Esophagus squamous epithelium (tissue), 5 donors: Measurements from ENCODE around the gene CPT1A. TPM values are rescaled to one million over a fixed set of nuclear protein-coding genes. Genes with fewer than 3 reads are reported as not detected.

Source experiments
- DNase-seq: peaks from one replicate; lab custom pipeline; 2025; lab: John Stamatoyannopoulos, UW
- H3K27ac ChIP-seq, 4 donors: fragments of 200-600 bp; sonication (generic); one replicate each; pipeline ENCODE4 v1.5.1; 2016 to 2019; ENCODE audit warnings: mild to moderate bottlenecking in 1 of 4
- H3K27me3 ChIP-seq, 4 donors: fragments of 200-600 bp; sonication (generic); 1 replicate in 3 of 4; 2 replicates in 1 of 4; pipeline versions ENCODE4 v1.5.1 to v1.6.0; 2017 to 2021; ENCODE audit warnings: antibody characterized with exemption in 1 of 4
- H3K36me3 ChIP-seq, 3 donors: fragments of 200-600 bp; sonication (generic); one replicate each; pipeline ENCODE4 v1.5.1; 2016 to 2019
- H3K4me1 ChIP-seq, 3 donors: fragments of 200-600 bp; sonication (generic); one replicate each; pipeline ENCODE4 v1.5.1; 2017 to 2019
- H3K4me3 ChIP-seq, 4 donors: fragments of 200-600 bp; sonication (generic); 1 replicate in 3 of 4; 2 replicates in 1 of 4; pipeline ENCODE4 v1.5.1; 2016 to 2019; ENCODE audit warnings: mild to moderate bottlenecking in 2 of 4, moderate library complexity in 1 of 4
- H3K9me3 ChIP-seq, 3 donors: fragments of 200-600 bp; sonication (generic); one replicate each; pipeline ENCODE4 v1.5.1; 2016 to 2019
- CTCF ChIP-seq, 6 experiments: fragments of 450-650 bp in 4 of 6; fragments of 200-600 bp in 2 of 6; sonication (generic) in 2 of 6; IDR thresholded peaks; one replicate each; pipeline ENCODE4 v1.5.1; 2016 to 2019; ENCODE audit warnings: antibody characterized with exemption in 6 of 6, mild to moderate bottlenecking in 4 of 6, moderate library complexity in 4 of 6
- POLR2A ChIP-seq, 4 donors: fragments of 450-650 bp; IDR thresholded peaks; one replicate each; pipeline ENCODE4 v1.6.1; 2017; ENCODE audit warnings: antibody characterized with exemption in 4 of 4, mild to moderate bottlenecking in 4 of 4, moderate library complexity in 3 of 4
- WGBS, 2 donors: methylation state at CpG; one replicate each; pipeline ENCODE4 v1.1.5; 2018; 5-methylcytosine and 5-hydroxymethylcytosine counted together
- intact Hi-C: fragments of 100-400 bp; cut with DNase I; formaldehyde crosslinking; loops from one replicate; pipeline ENCODE4 v1.15.0; 2022
- total RNA-seq, 4 donors: library from RNA; depleted of rRNA; stranded (reverse); fragments of >200 nt; gene quantifications; one replicate each; pipeline ENCODE4 v1.1.0, GENCODE V29; 2016
- donor health status: DM: yes; HTN: yes; CAD: no.

Gene CPT1A
- total RNA-seq, 4 donors from 2014 or later, result 14.7 to 56.1 (median 27.6) TPM

GRCh38 chr11:68812526-68812925 lies 29.2 kb downstream of the CPT1A start:
- Histone ChIP-seq H3K36me3 (peaks cover 2 to 85% (median 41%) of the 10 kb centered on the region in 3 donors), H3K27ac (no peak overlapping the region), H3K9me3 (no peaks in the 10 kb centered on the region), H3K27me3 (no peaks in the 10 kb centered on the region), H3K4me1 (peaks cover 4 to 25% (median 8%) of the 10 kb centered on the region in 3 donors), H3K4me3 (no peak overlapping the region)
- WGBS, 2 donors, result 61 to 69% methylated on average over 7 to 10 of the region's 15 CpGs
- TF ChIP-seq CTCF (IDR thresholded peaks at IDR 0.05) (no peak), POLR2A (IDR thresholded peaks at IDR 0.05) (no peak)
- intact Hi-C loops, result no loop called here
- no peak for DNase-seq

GRCh38 chr11:68810164-68810563 lies 31.6 kb downstream of the CPT1A start:
- DNase-seq, result no peak
- no peak overlapping the region for H3K4me3 ChIP-seq
- WGBS, 2 donors, result 65 to 83% methylated on average over 7 of the region's 7 CpGs
- H3K9me3 ChIP-seq, result no peaks in the 10 kb centered on the region
- H3K27me3 ChIP-seq, result no peaks in the 10 kb centered on the region
- intact Hi-C loops, result no loop called here
- peaks cover 9 to 95% (median 53%) of the 10 kb centered on the region in 3 donors for H3K36me3 ChIP-seq
- no peak for TF ChIP-seq POLR2A (IDR thresholded peaks at IDR 0.05)
- H3K4me1 ChIP-seq, result peaks cover 0 to 30% (median 5%) of the 10 kb centered on the region in 3 donors
- no peak overlapping the region for H3K27ac ChIP-seq

GRCh38 chr11:68809506-68809905 lies 32.2 kb downstream of the CPT1A start:
- WGBS, 2 donors, result 57 to 70% methylated on average over 3 to 5 of the region's 5 CpGs
- Histone ChIP-seq H3K9me3 (no peaks in the 10 kb centered on the region), H3K4me3 (no peak overlapping the region), H3K36me3 (peaks cover 9 to 95% (median 54%) of the 10 kb centered on the region in 3 donors), H3K27ac (no peak overlapping the region), H3K27me3 (no peaks in the 10 kb centered on the region), H3K4me1 (peaks cover 0 to 30% (median 5%) of the 10 kb centered on the region in 3 donors)
- DNase-seq, result no peak
- intact Hi-C loops, result no loop called here
- TF ChIP-seq POLR2A (IDR thresholded peaks at IDR 0.05) (no peak), CTCF (IDR thresholded peaks at IDR 0.05) (no peak)

- intact Hi-C loops, result no loop called here
- DNase-seq, result no peak
- Histone ChIP-seq H3K36me3 (peaks cover 9 to 95% (median 55%) of the 10 kb centered on the region in 3 donors), H3K9me3 (no peaks in the 10 kb centered on the region), H3K4me3 (no peak overlapping the region), H3K4me1 (peaks cover 0 to 30% (median 5%) of the 10 kb centered on the region in 3 donors), H3K27me3 (no peaks in the 10 kb centered on the region), H3K27ac (no peak overlapping the region)
- 82 to 99% methylated on average over 2 of the region's 2 CpGs for WGBS, 2 donors
- TF ChIP-seq POLR2A (IDR thresholded peaks at IDR 0.05), result no peak
- no peak for TF ChIP-seq CTCF (IDR thresholded peaks at IDR 0.05)
These were observed 32.9 kb downstream of the CPT1A start for GRCh38 chr11:68808787-68809186.

- Histone ChIP-seq H3K4me3 (no peak overlapping the region), H3K4me1 (peaks cover 0 to 24% (median 5%) of the 10 kb centered on the region in 3 donors), H3K27ac (no peak overlapping the region), H3K36me3 (peaks cover 13 to 95% (median 50%) of the 10 kb centered on the region in 3 donors), H3K27me3 (no peaks in the 10 kb centered on the region), H3K9me3 (no peaks in the 10 kb centered on the region)
- TF ChIP-seq CTCF (IDR thresholded peaks at IDR 0.05), result no peak
- TF ChIP-seq POLR2A (IDR thresholded peaks at IDR 0.05), result no peak
- intact Hi-C loops, result no loop called here
- WGBS, 2 donors, result 63 to 87% methylated on average over 6 to 20 of the region's 23 CpGs
- DNase-seq, result no peak
These were observed 34.5 kb downstream of the CPT1A start for GRCh38 chr11:68806931-68807844.
